WI38 (cell line): ENCODE measurements around the gene TXNDC15.

ENCODE experiments used
- H3K4me3 ChIP-seq: 2 replicates; pipeline ENCODE4 v1.5.1; 2011; ENCODE audit warnings: low read depth, mild to moderate bottlenecking, control low read depth, low read length
- TF ChIP-seq, protein P1 (sequence below): IDR thresholded peaks from 2 replicates; pipeline ENCODE4 v1.5.1; 2012; ENCODE audit warnings: low read depth, mild to moderate bottlenecking, control low read depth, low read length

TXNDC15 gene

DNA sequence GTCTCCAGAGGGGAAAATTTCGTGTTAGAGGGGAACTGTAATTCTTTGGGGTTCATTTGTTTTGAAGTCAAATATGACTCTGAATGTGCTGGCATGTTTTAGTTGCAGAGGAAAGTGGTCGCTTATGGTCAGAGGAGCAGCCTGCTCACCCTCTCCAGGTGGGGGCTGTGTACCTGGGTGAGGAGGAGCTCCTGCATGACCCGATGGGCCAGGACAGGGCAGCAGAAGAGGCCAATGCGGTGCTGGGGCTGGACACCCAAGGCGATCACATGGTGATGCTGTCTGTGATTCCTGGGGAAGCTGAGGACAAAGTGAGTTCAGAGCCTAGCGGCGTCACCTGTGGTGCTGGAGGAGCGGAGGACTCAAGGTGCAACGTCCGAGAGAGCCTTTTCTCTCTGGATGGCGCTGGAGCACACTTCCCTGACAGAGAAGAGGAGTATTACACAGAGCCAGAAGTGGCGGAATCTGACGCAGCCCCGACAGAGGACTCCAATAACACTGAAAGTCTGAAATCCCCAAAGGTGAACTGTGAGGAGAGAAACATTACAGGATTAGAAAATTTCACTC, 13.5 kb downstream of the TXNDC15 start:
- TF ChIP-seq, protein P1, sequence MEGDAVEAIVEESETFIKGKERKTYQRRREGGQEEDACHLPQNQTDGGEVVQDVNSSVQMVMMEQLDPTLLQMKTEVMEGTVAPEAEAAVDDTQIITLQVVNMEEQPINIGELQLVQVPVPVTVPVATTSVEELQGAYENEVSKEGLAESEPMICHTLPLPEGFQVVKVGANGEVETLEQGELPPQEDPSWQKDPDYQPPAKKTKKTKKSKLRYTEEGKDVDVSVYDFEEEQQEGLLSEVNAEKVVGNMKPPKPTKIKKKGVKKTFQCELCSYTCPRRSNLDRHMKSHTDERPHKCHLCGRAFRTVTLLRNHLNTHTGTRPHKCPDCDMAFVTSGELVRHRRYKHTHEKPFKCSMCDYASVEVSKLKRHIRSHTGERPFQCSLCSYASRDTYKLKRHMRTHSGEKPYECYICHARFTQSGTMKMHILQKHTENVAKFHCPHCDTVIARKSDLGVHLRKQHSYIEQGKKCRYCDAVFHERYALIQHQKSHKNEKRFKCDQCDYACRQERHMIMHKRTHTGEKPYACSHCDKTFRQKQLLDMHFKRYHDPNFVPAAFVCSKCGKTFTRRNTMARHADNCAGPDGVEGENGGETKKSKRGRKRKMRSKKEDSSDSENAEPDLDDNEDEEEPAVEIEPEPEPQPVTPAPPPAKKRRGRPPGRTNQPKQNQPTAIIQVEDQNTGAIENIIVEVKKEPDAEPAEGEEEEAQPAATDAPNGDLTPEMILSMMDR = no peak

DNA sequence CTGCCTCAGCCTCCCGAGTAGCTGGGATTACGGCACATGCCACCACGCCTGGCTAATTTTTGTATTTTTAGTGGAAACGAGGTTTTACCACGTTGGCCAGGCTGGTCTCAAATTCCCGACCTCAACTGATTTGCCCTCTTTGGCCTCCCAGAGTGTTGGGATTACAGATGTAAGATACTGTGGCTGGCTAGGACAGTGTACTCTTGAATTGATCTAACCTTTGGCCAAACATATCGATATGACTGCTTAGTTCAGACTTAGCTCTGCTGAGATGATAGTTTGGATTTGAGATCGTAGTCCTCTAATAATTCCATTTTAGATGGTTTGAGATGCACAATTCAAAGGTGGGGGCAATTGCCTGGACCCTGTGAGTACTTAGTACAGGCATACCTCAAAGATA, 15.2 kb downstream of the TXNDC15 start:
- TF ChIP-seq, protein P1 = no peak
- H3K4me3 ChIP-seq = no peak overlapping the region

More for the DNA sequence above, 13.5 kb downstream of the TXNDC15 start:
- H3K4me3 ChIP-seq = no peak overlapping the region

DNA sequence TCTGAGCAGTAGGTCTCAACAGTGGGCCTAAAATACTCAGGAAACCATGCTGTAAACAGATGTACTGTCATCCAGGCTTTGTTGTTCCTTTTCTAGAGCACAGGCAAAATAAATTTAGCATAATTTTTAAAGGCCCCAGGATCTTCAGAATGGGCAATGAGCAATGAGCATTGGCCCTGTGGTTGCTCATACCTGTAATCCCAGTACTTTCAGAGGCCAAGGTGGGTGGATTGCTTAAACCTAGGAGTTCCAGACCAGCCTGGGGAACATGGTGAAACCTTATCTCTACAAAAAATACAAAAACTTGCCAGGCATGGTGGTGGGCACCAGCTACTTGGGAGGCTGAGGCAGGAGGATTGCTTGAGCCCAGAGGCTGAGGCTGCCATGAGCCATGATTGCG, 17.3 kb downstream of the TXNDC15 start:
- H3K4me3 ChIP-seq = no peak overlapping the region
- TF ChIP-seq, protein P1 = no peak

DNA sequence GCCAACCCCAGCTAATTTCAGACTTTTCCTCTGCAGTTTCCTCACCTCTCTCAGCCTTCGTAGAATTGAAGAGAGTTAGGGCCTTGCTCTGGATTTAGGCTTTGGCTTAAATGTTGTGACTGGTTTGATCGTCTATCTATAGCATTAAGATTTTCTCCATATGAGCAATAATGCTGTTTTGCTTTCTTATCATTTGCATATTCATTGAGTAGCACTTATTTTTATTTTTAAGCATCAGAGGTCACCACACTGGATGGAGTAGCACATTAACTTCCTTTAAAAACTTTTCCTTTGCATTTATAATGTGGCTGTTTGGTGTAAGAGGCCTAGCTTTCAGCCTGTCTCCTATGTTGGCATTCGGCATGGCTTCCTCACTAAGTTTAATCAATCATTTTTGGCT, 18.1 kb downstream of the TXNDC15 start:
- no peak overlapping the region for H3K4me3 ChIP-seq
- TF ChIP-seq, protein P1 = no peak

DNA sequence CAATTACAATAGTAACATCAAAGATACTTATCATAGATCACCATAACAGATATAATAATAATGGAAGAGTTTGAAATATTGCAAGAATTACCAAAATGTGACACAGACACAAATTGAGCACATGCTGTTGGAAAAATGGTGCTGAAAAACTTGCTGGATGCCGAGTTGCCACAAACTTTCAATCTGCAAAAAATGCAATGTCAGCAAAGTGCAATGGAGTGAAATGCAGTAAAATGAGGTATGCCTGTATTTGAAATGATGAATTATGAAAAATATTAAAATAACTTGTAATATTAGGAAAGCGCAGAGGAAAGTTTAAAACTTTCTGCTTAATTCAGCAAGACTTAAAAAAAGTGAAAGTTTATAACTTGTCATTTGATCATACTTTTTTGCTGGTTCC, 18.8 kb downstream of the TXNDC15 start:
- TF ChIP-seq, protein P1 = no peak
- H3K4me3 ChIP-seq = no peak overlapping the region

DNA sequence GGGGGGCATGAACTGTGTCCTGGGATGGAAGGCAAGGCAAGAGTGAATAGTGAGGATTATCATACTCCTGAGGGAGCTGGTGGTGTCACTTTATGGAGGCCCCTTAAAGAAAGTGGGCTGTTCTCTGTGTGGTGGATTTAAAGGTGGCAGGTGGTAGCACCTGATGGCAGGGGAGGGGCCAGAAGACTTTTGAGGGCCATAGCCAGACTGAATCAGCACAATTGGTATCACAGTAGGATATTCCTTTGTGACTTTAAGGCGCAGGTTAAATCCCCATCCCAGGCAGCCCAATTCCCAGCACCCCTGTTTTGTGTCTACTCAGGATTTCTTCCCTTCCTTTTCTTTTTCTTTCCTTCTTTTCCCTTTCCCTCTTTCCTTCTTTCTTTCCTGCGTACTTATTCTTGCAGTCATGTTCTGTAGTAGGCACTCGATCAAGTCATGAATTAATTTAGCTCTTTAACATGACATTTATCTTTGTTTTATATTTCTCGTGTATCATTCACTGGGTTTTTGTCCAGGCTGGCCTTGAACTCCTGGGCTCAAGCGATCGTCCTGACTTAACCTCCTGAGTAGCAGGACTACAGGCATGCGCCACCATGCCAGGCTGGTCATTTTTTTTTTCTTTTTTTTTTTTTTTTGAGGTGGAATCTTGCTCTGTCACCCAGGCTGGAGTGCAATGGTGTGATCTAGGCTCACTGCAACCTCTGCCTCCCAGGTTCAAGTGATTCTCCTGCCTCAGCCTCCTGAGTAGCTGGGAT, 19.8 kb downstream of the TXNDC15 start:
- TF ChIP-seq, protein P1 = no peak
- no peak overlapping the region for H3K4me3 ChIP-seq

DNA sequence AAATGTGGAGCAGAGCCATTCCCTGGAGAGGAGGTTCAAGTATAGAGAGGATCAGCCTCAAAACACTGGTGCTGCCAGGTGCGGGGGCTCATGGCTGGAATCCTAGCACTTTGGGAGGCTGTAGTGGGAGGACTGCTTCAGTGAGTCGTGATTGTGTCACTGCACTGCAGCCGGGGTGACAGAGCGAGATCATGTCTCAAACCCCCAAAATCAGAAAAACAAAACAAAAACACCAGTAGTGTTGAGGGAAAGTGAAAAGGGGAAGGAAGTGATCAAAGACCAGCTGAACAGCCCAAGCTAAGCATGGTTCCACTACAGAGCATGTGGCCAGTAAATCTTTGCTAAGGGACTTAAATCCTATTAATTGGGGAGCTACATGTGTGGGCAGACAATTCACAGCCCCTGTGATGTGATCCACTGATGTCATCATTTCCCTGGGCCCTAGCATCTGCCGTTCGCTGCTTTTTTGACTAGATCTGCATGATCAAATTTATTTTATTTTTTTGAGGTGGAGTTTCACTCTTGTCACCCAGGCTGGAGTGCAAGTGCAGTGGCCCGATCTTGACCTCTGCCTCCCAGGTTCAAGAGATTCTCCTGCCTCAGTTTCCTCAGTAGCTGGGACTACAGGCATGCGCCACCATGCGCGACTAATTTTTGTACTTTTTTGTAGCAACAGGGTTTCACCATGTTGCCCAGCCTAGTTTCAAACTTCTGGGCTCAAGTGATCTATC, 28.1 kb downstream of the TXNDC15 start:
- TF ChIP-seq, protein P1 = no peak
- no peak overlapping the region for H3K4me3 ChIP-seq
